PC-9 (cell line): ENCODE measurements around the gene SIRT2. TPM values are rescaled to one million over a fixed set of nuclear protein-coding genes. Genes with fewer than 3 reads are reported as not detected.
"Not testable (repeated sequence)": the region's sequence is repeated elsewhere in the genome, so short reads cannot be mapped to it uniquely, and the experiment has no call there.

ENCODE experiments used
- BruUV-seq: library from RNA; stranded (reverse); fragments of 400-500 nt; replicated peaks from 2 replicates; lab custom pipeline; 2021; lab: Mats Ljungman, UMichigan
- CTCF ChIA-PET: fragments of 300-600 bp; sonication (Branson Sonifier 250); formaldehyde crosslinking; loops from one replicate; lab custom pipeline; 2022; ENCODE audit warnings: antibody characterized with exemption; lab: Charles Lee
- POLR2A ChIA-PET: fragments of 300-600 bp; sonication (Branson Sonifier 250); formaldehyde crosslinking; loops from one replicate; lab custom pipeline; 2022; ENCODE audit warnings: antibody characterized with exemption; ENCODE audit not compliant: unreplicated experiment; lab: Charles Lee
- DNase-seq, 2 experiments: peaks; one replicate each; pipeline versions ENCODE4 v3.0.0 to v3.0.0-alpha.2; 2015 to 2022; ENCODE audit warnings: mixed read lengths in 1 of 2
- H2AFZ ChIP-seq: fragments of 200-600 bp; sonication (generic); 2 replicates; pipeline ENCODE4 v1.8.1; 2017; ENCODE audit warnings: antibody characterized with exemption
- H3F3A ChIP-seq: fragments of 200-600 bp; sonication (generic); 2 replicates; pipeline ENCODE4 v1.8.1; 2017; ENCODE audit warnings: antibody characterized with exemption, mild to moderate bottlenecking, low read depth; ENCODE audit not compliant: insufficient read depth
- H3K27ac ChIP-seq: fragments of 200-600 bp; sonication (generic); 2 replicates; pipeline ENCODE4 v1.6.1; 2016; ENCODE audit warnings: mixed run types
- H3K27me3 ChIP-seq: fragments of 200-600 bp; sonication (generic); 2 replicates; pipeline ENCODE4 v1.6.1; 2016; ENCODE audit warnings: low read depth, mixed run types; ENCODE audit not compliant: insufficient read depth
- H3K36me3 ChIP-seq: fragments of 200-600 bp; sonication (generic); 2 replicates; pipeline ENCODE4 v1.6.1; 2016; ENCODE audit warnings: low read depth, mixed run types
- H3K4me1 ChIP-seq: fragments of 200-600 bp; sonication (generic); replicated peaks from 2 replicates; pipeline ENCODE4 v1.6.1; 2016; ENCODE audit warnings: mixed run types; ENCODE audit not compliant: insufficient read depth
- H3K4me2 ChIP-seq: fragments of 200-600 bp; sonication (generic); 2 replicates; pipeline ENCODE4 v1.6.1; 2017; ENCODE audit warnings: mixed run types
- H3K4me3 ChIP-seq: fragments of 200-600 bp; sonication (generic); 2 replicates; pipeline ENCODE4 v1.6.1; 2016; ENCODE audit warnings: mixed run types
- H3K79me2 ChIP-seq: fragments of 200-600 bp; sonication (generic); 2 replicates; pipeline ENCODE4 v1.6.1; 2017; ENCODE audit warnings: low read depth, mixed run types
- H3K9me2 ChIP-seq: fragments of 200-600 bp; sonication (generic); 2 replicates; pipeline ENCODE4 v1.8.1; 2017; ENCODE audit warnings: mild to moderate bottlenecking; ENCODE audit not compliant: insufficient read depth
- H3K9me3 ChIP-seq: fragments of 200-600 bp; sonication (generic); 2 replicates; pipeline ENCODE4 v1.8.1; 2016; ENCODE audit warnings: low read depth; ENCODE audit not compliant: insufficient read depth
- H4K20me1 ChIP-seq: fragments of 200-600 bp; sonication (generic); 2 replicates; pipeline ENCODE4 v1.8.1; 2017; ENCODE audit not compliant: insufficient read depth
- EZH2 ChIP-seq: fragments of 200-600 bp; sonication (generic); IDR thresholded peaks from 2 replicates; pipeline ENCODE4 v1.8.0; 2017; ENCODE audit warnings: antibody characterized with exemption, low read depth
- intact Hi-C: fragments of 100-400 bp; cut with micrococcal nuclease; formaldehyde crosslinking; loops from one replicate; pipeline ENCODE4 v1.10.0; 2022; ENCODE audit not compliant: unreplicated experiment
- total RNA-seq: library from RNA; stranded (reverse); gene quantifications from 2 replicates; pipeline ENCODE4 v1.2.3, GENCODE V29; 2021
- TF ChIP-seq, protein P1 (sequence below): fragments of 200-600 bp; sonication (generic); conservative IDR thresholded peaks from 2 replicates; pipeline ENCODE4 v1.6.1; 2017; ENCODE audit warnings: mixed run types, antibody characterized with exemption, mild to moderate bottlenecking, moderate library complexity

Gene SIRT2
- total RNA-seq, 1 experiment from 2014 or later, result 32.9 TPM

DNA sequence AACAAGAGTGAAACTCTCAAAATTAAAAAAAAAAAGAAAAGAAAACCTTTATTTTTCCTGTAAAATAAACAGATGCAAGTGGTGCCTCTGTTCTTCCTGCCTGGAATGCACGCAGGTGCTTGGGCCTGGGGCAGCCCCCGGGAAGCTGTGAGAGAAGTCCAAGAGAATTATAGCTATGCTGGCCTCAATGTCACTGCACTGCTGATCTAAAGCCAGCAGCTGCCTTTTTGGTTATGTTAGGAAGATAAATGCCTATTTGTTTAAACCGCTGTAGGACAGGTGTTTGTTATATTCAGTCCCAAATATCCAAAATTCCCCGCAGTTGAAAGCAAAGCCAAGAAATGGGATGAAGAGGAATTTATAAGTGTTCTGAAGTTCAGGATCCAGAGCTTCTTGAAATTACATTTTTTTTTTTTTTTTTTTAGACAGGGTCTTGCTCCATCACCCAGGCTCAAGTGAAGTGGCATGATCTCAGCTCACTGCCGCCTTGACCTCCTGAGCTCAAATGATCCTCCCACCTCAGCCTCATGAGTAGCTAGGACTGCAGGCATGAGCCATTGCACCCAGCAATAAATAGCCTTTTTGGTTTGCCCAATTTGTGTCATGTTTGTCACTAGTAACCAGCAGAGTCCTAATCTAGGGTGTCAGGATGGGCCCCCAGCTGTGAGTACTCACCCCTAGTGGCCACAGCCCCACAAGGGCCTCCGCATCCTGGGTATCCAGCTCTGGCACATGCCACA is 23.6 kb downstream of the SIRT2 start:
- Histone ChIP-seq H3K9me3 (no peaks in the 10 kb centered on the region), H3K4me3 (no peak overlapping the region), H3K4me2 (no peak overlapping the region), H4K20me1 (no peaks in the 10 kb centered on the region), H3F3A (peaks cover 3% of the 10 kb centered on the region; the same call in 1 of the 2 replicates), H3K9me2 (no peaks in the 10 kb centered on the region), H2AFZ (no peak overlapping the region), H3K4me1 (peaks cover 23% of the 10 kb centered on the region), H3K27ac (no peak overlapping the region), H3K79me2 (no peaks in the 10 kb centered on the region), H3K27me3 (no peaks in the 10 kb centered on the region), H3K36me3 (no peaks in the 10 kb centered on the region)
- DNase-seq, result no peak
- ChIA-PET CTCF (interaction anchor here (0.5 to 0.6 kb wide), 2 partner anchors 48 to 56 kb away, joined by 3 to 12 read pairs; no protein-coding TSS in a partner anchor), POLR2A (interaction anchor here (0.7 kb wide), 1 partner anchor 469 kb away, joined by 5 read pairs; no protein-coding TSS in a partner anchor)
- intact Hi-C loops, result no loop called here
- TF ChIP-seq EZH2, result no peak
- TF ChIP-seq, protein P1, sequence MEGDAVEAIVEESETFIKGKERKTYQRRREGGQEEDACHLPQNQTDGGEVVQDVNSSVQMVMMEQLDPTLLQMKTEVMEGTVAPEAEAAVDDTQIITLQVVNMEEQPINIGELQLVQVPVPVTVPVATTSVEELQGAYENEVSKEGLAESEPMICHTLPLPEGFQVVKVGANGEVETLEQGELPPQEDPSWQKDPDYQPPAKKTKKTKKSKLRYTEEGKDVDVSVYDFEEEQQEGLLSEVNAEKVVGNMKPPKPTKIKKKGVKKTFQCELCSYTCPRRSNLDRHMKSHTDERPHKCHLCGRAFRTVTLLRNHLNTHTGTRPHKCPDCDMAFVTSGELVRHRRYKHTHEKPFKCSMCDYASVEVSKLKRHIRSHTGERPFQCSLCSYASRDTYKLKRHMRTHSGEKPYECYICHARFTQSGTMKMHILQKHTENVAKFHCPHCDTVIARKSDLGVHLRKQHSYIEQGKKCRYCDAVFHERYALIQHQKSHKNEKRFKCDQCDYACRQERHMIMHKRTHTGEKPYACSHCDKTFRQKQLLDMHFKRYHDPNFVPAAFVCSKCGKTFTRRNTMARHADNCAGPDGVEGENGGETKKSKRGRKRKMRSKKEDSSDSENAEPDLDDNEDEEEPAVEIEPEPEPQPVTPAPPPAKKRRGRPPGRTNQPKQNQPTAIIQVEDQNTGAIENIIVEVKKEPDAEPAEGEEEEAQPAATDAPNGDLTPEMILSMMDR, result no peak
- BruUV-seq, result no TSS peak

DNA sequence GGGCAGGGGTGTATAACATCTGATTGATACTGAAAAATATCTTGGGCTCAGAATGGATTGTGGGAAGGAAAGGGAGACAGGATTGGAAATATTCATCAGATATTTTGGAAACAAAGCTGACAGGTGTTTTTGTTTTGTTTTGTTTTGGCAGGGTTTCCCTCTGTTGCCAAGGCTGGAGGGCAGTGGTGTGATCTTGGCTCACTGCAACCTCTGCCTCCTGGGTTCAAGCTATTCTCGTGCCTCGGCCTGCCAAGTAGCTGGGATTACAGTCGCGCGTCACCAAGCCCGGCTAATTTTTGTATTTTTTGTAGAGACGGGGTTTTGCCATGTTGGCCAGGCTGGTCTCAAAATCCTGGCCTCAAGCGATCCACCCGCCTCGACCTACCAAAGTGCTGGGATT is 26.0 kb downstream of the SIRT2 start:
- intact Hi-C loops, BruUV-seq, H4K20me1 ChIP-seq, POLR2A ChIA-PET, H3K9me3 ChIP-seq, H3K9me2 ChIP-seq, DNase-seq, H3K27ac ChIP-seq, H2AFZ ChIP-seq, H3K36me3 ChIP-seq, CTCF ChIA-PET, H3F3A ChIP-seq, H3K4me2 ChIP-seq, H3K4me3 ChIP-seq, H3K27me3 ChIP-seq, H3K79me2 ChIP-seq: not testable (repeated sequence)
- peaks cover 23% of the 10 kb centered on the region for H3K4me1 ChIP-seq

DNA sequence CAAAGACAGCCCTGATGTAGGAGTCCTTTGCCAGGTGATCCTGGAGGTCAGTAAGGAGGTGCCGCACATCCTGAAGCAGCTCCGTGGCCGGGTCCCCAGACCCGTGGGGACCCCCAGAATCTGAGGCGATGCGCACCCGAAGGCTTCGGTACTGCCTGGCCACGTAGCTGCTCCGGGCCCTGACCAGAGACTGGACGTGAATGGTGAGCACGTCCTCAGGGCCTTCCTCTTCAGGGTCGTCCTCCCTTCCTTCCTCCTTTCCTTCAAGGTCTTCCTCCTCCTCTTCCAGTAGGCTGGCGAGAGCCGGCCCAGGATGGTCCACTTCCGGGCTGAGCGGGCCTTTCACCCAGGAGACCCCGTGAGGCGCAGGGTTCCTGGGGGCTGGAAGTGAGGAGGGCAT is 28.8 kb downstream of the SIRT2 start:
- Histone ChIP-seq H3K9me3 (no peaks in the 10 kb centered on the region), H2AFZ (no peak overlapping the region), H3K4me3 (no peak overlapping the region), H3F3A (peaks cover 14% of the 10 kb centered on the region; the same call in 1 of the 2 replicates), H3K4me2 (no peak overlapping the region), H3K27ac (no peak overlapping the region), H3K4me1 (peaks cover 9% of the 10 kb centered on the region), H3K27me3 (no peaks in the 10 kb centered on the region), H3K9me2 (no peaks in the 10 kb centered on the region), H3K79me2 (no peaks in the 10 kb centered on the region), H3K36me3 (no peaks in the 10 kb centered on the region), H4K20me1 (no peaks in the 10 kb centered on the region)
- intact Hi-C loops, result no loop called here
- ChIA-PET CTCF (no interaction called here), POLR2A (no interaction called here)
- no TSS peak for BruUV-seq
- TF ChIP-seq EZH2, result no peak
- TF ChIP-seq, protein P1, result no peak
- DNase-seq, result no peak
